Measurements from ENCODE around the gene KIAA1549. TPM values are rescaled to one million over a fixed set of nuclear protein-coding genes. Genes with fewer than 3 reads are reported as not detected.

The KIAA1549 gene
- total RNA-seq, 1 donor from 2014 or later = 5.7 TPM

- Histone ChIP-seq H3K36me3 (no peaks in the 10 kb centered on the region), H3K9me3 (no peaks in the 10 kb centered on the region), H3K4me3 (no peak overlapping the region), H3K4me1 (peaks cover 14% of the 10 kb centered on the region), H3K27me3 (no peaks in the 10 kb centered on the region), H3K27ac (no peak overlapping the region)
- no peak for ATAC-seq
- intact Hi-C loops (cut with DNase I) = no loop called here
- no peak for DNase-seq
- TF ChIP-seq, protein P1, sequence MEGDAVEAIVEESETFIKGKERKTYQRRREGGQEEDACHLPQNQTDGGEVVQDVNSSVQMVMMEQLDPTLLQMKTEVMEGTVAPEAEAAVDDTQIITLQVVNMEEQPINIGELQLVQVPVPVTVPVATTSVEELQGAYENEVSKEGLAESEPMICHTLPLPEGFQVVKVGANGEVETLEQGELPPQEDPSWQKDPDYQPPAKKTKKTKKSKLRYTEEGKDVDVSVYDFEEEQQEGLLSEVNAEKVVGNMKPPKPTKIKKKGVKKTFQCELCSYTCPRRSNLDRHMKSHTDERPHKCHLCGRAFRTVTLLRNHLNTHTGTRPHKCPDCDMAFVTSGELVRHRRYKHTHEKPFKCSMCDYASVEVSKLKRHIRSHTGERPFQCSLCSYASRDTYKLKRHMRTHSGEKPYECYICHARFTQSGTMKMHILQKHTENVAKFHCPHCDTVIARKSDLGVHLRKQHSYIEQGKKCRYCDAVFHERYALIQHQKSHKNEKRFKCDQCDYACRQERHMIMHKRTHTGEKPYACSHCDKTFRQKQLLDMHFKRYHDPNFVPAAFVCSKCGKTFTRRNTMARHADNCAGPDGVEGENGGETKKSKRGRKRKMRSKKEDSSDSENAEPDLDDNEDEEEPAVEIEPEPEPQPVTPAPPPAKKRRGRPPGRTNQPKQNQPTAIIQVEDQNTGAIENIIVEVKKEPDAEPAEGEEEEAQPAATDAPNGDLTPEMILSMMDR (IDR thresholded peaks at IDR 0.05) = no peak
Measured at GRCh38 chr7:138963675-138964074, 17.5 kb downstream of the KIAA1549 start.

GRCh38 chr7:138962561-138963270 is 18.5 kb downstream of the KIAA1549 start:
- peaks cover 14% of the 10 kb centered on the region for H3K4me1 ChIP-seq
- TF ChIP-seq, protein P1 (IDR thresholded peaks at IDR 0.05) = no peak
- DNase-seq = no peak
- intact Hi-C loops (cut with DNase I) = no loop called here
- H3K27me3 ChIP-seq = no peaks in the 10 kb centered on the region
- H3K4me3 ChIP-seq = no peak overlapping the region
- peak; percentile 71 for ATAC-seq
- H3K36me3 ChIP-seq = no peaks in the 10 kb centered on the region
- no peaks in the 10 kb centered on the region for H3K9me3 ChIP-seq
- no peak overlapping the region for H3K27ac ChIP-seq

DNA sequence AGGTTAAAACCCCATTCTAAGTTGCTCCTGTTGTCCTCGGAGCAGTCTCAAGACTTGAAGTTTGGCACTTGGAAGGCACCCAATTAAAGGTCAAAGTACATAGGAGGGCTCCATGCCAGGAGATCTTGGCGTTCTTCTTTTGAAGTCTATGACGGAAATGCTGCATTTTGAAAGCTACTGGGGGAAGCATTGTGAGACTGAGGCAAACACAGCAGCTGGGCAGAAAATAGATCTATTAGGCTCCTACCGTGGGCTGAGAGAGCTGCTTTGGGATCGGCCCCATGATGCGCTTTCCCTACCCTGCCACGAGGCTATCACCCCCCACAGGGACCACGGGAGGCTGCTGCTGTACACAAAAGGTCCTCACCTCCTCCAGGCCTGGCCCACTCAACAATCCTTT is 20.0 kb downstream of the KIAA1549 start:
- intact Hi-C loops (cut with DNase I) = no loop called here

GRCh38 chr7:138958391-138958956 is 22.7 kb downstream of the KIAA1549 start:
- Histone ChIP-seq H3K4me1 (peaks cover 14% of the 10 kb centered on the region), H3K27me3 (no peaks in the 10 kb centered on the region), H3K27ac (peak overlapping the region; percentile 25), H3K9me3 (no peaks in the 10 kb centered on the region), H3K36me3 (no peaks in the 10 kb centered on the region), H3K4me3 (no peak overlapping the region)
- ATAC-seq (peak; percentile 61), DNase-seq (no peak)
- TF ChIP-seq, protein P1 (IDR thresholded peaks at IDR 0.05) = no peak
- intact Hi-C loops (cut with DNase I) = no loop called here

More for the DNA sequence above, 20.0 kb downstream of the KIAA1549 start:
- Histone ChIP-seq H3K4me1 (peaks cover 14% of the 10 kb centered on the region), H3K9me3 (no peaks in the 10 kb centered on the region), H3K36me3 (no peaks in the 10 kb centered on the region), H3K27me3 (no peaks in the 10 kb centered on the region), H3K27ac (peak overlapping the region; percentile 67), H3K4me3 (no peak overlapping the region)
- DNase-seq (no peak), ATAC-seq (peak; percentile 54)
- TF ChIP-seq, protein P1 (IDR thresholded peaks at IDR 0.05) = no peak

DNA sequence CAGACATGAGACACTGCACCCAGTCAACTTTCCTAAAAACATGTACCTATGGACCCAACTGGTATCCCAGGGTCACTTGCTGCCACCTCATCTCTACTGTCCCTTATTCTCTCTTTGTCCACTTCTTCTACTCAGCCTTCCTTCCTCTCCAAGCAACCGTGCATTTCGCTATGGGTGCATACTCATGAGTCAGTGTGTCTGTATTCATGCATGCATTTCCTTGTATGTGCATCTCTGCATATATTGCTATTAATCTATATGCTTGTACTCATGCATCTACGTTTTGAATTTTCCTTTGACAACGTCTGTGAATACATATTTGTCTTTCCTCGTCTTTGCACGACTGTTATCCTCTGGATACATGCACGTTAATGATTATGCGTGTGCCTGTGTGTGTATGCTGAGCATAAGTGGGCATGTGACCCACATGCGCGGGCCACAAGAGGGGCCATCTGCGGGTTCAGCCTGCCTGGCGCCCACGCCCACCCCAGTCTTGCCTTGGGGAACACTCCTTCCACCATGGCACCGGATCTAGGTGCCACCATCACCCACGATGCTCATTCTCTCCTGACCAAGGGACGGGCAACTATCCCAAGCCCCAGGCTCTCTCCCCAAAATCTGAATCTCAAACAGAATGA is 23.3 kb downstream of the KIAA1549 start:
- Histone ChIP-seq H3K36me3 (no peaks in the 10 kb centered on the region), H3K9me3 (no peaks in the 10 kb centered on the region), H3K4me3 (no peak overlapping the region), H3K27me3 (no peaks in the 10 kb centered on the region), H3K27ac (peak overlapping the region; percentile 25), H3K4me1 (peaks cover 11% of the 10 kb centered on the region)
- DNase-seq (no peak), ATAC-seq (no peak)
- intact Hi-C loops (cut with DNase I) = no loop called here
- TF ChIP-seq, protein P1 (IDR thresholded peaks at IDR 0.05) = no peak

All from upper lobe of right lung (tissue), 1 donor.